OCI-LY1 (cell line): Measurements from ENCODE around the gene SLC35D2.

Source experiments
- CTCF ChIP-seq: fragments of 200-600 bp; sonication (generic), shearing (Covaris generic); IDR thresholded peaks from 2 replicates; pipeline ENCODE4 v1.5.1; 2017; ENCODE audit warnings: mild to moderate bottlenecking, antibody characterized with exemption, low read length, moderate library complexity, mixed read lengths
- EZH2 ChIP-seq: fragments of 200-600 bp; sonication (generic), shearing (Covaris generic); IDR thresholded peaks from 2 replicates; pipeline ENCODE4 v1.8.0; 2017; ENCODE audit warnings: borderline replicate concordance, mixed run types, mild to moderate bottlenecking, antibody characterized with exemption, low read length, moderate library complexity, mixed read lengths

- TF ChIP-seq CTCF (no peak), EZH2 (no peak)
Measured at GRCh38 chr9:96363175-96363967, 20.1 kb downstream of the SLC35D2 start.
